ENCODE measurements around the gene GLDN.

Gene GLDN

GRCh38 chr15:51302480-51302879 is 39.0 kb upstream of the GLDN start:
- no peaks in the 10 kb centered on the region for H3F3A ChIP-seq (ENCODE audit: insufficient read depth, low read length)
- H3K9ac ChIP-seq (ENCODE audit: low read length), result no peak overlapping the region
- H4K20me1 ChIP-seq (ENCODE audit: insufficient read depth, low read length), result no peaks in the 10 kb centered on the region
- no peak overlapping the region for H3K27ac ChIP-seq (ENCODE audit: low read length)
- TF ChIP-seq CTCF (IDR thresholded peaks at IDR 0.05; ENCODE audit: low read length) (no peak), EZH2phosphoT487 (IDR thresholded peaks at IDR 0.05; ENCODE audit: low read length) (no peak), EZH2 (optimal IDR thresholded peaks at IDR 0.05; ENCODE audit: low read depth, low read length) (no peak)
- H3K4me1 ChIP-seq (ENCODE audit: low read length), result peaks cover 1% of the 10 kb centered on the region; the same call in 1 of the 2 replicates
- DNase-seq, result no peak
- no peak overlapping the region for H3K4me2 ChIP-seq (ENCODE audit: low read depth, low read length)
- H3K36me3 ChIP-seq (replicated peaks; ENCODE audit: insufficient read depth, low read length), result no peaks in the 10 kb centered on the region
- no peaks in the 10 kb centered on the region for H3K9me2 ChIP-seq (replicated peaks; ENCODE audit: insufficient read depth, low read length)
- H3K79me2 ChIP-seq (ENCODE audit: low read length), result no peaks in the 10 kb centered on the region
- H3K27me3 ChIP-seq (replicated peaks; ENCODE audit: insufficient read depth, low read length), result 0 out of 2 replicates have a peak, but pooled peaks cover 4% of the 10 kb centered on the region
- no peak overlapping the region for H2AFZ ChIP-seq (ENCODE audit: low read length)
- no peak overlapping the region for H3K4me3 ChIP-seq (ENCODE audit: low read length)
- H3K9me3 ChIP-seq (replicated peaks; ENCODE audit: insufficient read depth, low read length), result no peaks in the 10 kb centered on the region

- DNase-seq, result no peak
- no peaks in the 10 kb centered on the region for H3K9me3 ChIP-seq (replicated peaks; ENCODE audit: insufficient read depth, low read length)
- H3K27me3 ChIP-seq (replicated peaks; ENCODE audit: insufficient read depth, low read length), result 0 out of 2 replicates have a peak, but pooled peaks cover 2% of the 10 kb centered on the region
- H3K27ac ChIP-seq (ENCODE audit: low read length), result no peak overlapping the region
- no peaks in the 10 kb centered on the region for H3K36me3 ChIP-seq (replicated peaks; ENCODE audit: insufficient read depth, low read length)
- no peak overlapping the region for H2AFZ ChIP-seq (ENCODE audit: low read length)
- H3K79me2 ChIP-seq (ENCODE audit: low read length), result no peaks in the 10 kb centered on the region
- peaks cover 7% of the 10 kb centered on the region; the same call in 1 of the 2 replicates for H3K4me1 ChIP-seq (ENCODE audit: low read length)
- H3K9ac ChIP-seq (ENCODE audit: low read length), result no peak overlapping the region
- H3K4me2 ChIP-seq (ENCODE audit: low read depth, low read length), result no peak overlapping the region
- no peaks in the 10 kb centered on the region for H4K20me1 ChIP-seq (ENCODE audit: insufficient read depth, low read length)
- H3F3A ChIP-seq (ENCODE audit: insufficient read depth, low read length), result no peaks in the 10 kb centered on the region
- TF ChIP-seq EZH2phosphoT487 (IDR thresholded peaks at IDR 0.05; ENCODE audit: low read length) (no peak), EZH2 (optimal IDR thresholded peaks at IDR 0.05; ENCODE audit: low read depth, low read length) (no peak), CTCF (IDR thresholded peaks at IDR 0.05; ENCODE audit: low read length) (no peak)
- no peak overlapping the region for H3K4me3 ChIP-seq (ENCODE audit: low read length)
- H3K9me2 ChIP-seq (replicated peaks; ENCODE audit: insufficient read depth, low read length), result no peaks in the 10 kb centered on the region
Measured at GRCh38 chr15:51303462-51303980, 37.9 kb upstream of the GLDN start.

GRCh38 chr15:51307325-51307724 is 34.1 kb upstream of the GLDN start:
- no peaks in the 10 kb centered on the region for H3K9me3 ChIP-seq (replicated peaks; ENCODE audit: insufficient read depth, low read length)
- no peaks in the 10 kb centered on the region for H3K9me2 ChIP-seq (replicated peaks; ENCODE audit: insufficient read depth, low read length)
- H2AFZ ChIP-seq (ENCODE audit: low read length), result no peak overlapping the region
- H3K27ac ChIP-seq (ENCODE audit: low read length), result no peak overlapping the region
- DNase-seq, result no peak
- no peaks in the 10 kb centered on the region for H3K27me3 ChIP-seq (replicated peaks; ENCODE audit: insufficient read depth, low read length)
- H3K4me3 ChIP-seq (ENCODE audit: low read length), result no peak overlapping the region
- TF ChIP-seq CTCF (IDR thresholded peaks at IDR 0.05; ENCODE audit: low read length), result no peak
- TF ChIP-seq EZH2 (optimal IDR thresholded peaks at IDR 0.05; ENCODE audit: low read depth, low read length), result no peak
- TF ChIP-seq EZH2phosphoT487 (IDR thresholded peaks at IDR 0.05; ENCODE audit: low read length), result no peak
- no peaks in the 10 kb centered on the region for H4K20me1 ChIP-seq (ENCODE audit: insufficient read depth, low read length)
- no peaks in the 10 kb centered on the region for H3K36me3 ChIP-seq (replicated peaks; ENCODE audit: insufficient read depth, low read length)
- no peaks in the 10 kb centered on the region for H3F3A ChIP-seq (ENCODE audit: insufficient read depth, low read length)
- H3K9ac ChIP-seq (ENCODE audit: low read length), result no peak overlapping the region
- no peaks in the 10 kb centered on the region for H3K79me2 ChIP-seq (ENCODE audit: low read length)
- H3K4me1 ChIP-seq (ENCODE audit: low read length), result peaks cover 7% of the 10 kb centered on the region; the same call in 1 of the 2 replicates
- H3K4me2 ChIP-seq (ENCODE audit: low read depth, low read length), result no peak overlapping the region
